HG03460 (cell line): ENCODE results near the gene CHL1.

Experiments
- ATAC-seq: cut with Tn5 transposase; IDR thresholded peaks from one replicate; pipeline ENCODE4 v1.9.1; 2021; ENCODE audit not compliant: unreplicated experiment

CHL1 gene

DNA sequence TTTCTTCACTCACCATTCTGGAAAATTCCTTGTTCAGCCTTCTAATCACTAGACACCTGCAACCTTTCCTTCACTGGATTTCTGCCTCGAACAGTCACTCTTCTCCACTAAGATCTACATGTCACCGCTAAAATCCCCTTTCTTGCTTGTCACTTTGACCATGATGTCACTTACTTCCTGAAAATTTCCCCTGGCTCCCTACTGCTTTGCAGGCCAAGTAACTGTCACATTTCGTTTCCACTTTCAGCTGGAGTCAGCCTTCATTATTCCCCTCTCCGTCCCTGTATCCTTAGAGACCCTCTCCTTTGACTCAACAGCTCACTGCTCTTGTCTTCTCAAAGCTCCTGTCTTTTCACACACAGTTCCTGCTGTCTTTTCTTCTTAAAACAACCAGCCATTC, 15.9 kb downstream of the CHL1 start:
- peak; percentile 82 for ATAC-seq

DNA sequence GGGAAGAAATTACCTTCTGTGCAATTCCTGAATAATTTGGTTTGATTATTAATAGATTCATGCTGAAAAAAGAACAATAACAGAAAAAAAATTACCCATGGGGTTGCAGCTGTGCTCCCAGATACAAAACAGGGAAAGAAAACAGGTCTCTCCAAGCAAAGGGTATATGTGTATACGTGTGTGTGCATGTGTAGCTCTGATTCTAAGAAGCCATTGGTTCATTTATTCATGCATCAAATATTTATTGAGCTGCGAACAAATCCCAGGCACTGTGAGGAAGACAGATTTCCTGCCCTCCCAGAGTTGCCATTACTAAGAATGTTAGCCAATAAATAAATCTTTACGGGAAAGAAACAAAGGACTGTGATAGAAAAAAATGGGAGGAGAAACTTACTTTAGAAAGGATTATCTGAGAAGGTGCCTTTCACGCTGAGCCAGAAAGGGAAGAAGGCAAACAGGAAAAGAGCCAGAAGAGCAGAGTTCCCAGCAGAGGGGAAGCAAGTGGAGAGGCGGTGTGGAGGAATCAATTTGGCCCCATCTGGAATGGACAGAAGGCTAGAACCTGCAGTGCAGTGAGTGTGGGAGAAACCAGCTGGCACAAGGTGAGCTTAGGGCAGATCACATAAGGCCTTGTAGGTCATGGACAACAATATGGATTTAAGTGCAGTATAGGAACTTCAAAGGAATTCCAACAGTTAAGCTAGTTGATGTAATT, 20.7 kb downstream of the CHL1 start:
- no peak for ATAC-seq

DNA sequence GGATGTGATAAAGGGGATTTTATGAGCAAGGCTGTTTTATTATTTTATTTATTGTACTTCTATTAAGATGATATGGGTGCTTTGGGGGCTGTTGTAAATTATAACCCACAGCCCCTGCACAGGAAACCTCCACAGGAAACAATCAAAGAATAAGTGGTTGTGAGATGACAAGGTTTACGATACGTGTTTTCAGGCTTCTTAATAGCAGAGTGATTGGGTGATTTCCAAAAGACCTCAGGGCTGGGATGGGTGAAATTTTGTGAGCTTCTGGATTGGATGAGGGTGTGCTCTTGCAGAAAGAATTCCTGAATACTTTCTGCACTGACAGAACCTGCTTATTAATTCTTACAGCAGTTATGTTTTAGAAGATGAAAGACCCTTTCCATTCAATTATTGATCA, 21.4 kb downstream of the CHL1 start:
- ATAC-seq = peak; percentile 46

DNA sequence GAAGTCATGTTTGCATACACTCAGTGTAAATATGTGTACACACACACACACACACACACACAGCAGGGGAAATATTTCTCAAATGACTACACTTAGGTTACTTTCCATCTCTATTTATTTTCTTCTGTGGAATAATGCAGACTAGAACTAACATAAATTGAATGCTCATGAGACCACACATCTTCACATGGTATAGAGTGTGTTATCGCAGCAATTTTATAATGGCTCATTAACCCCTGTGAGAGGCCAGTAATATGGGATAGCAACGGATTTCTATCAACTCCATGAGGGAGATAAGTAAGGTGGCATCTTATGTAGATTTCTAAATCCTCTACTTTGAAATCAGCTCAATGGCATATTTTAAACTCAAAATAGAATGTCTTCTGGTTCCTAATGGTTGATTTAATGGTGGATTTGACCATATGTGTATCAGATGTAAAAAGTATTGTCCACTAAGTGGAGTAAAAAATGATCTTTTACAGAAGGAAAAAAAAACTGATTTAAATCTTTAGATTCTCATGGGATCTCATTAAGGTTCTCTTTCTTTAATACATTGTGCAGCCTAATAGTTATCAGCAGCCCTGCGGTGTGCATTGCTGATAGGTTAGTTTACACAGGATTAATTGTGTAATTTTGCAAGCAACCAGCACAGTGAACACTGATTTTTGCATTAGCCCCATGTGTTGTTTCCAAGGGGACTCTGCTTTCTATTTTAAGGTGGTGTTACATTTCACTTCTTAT, 32.0 kb downstream of the CHL1 start:
- ATAC-seq = no peak

DNA sequence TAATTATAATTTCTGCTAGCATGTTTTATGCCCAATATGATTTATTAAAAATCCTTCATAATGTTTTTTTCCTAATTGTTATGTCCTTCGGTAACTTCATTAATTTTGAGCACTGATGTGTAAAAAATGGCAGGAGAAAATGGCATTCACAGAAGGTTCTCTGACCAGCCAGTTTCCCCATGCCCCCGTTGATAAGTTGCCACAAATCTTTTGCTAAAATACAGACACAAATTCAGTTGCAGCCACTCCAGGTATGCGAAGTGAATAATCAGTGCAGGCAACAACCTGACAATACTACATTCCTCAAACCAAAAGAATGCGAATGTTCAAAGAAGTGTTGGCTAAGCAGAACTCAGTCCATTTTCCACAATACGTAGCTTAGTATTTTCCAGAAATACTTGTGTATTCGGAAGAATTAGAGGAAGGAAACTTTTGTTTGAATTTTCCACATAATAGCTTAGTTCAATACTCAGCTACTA, 32.7 kb downstream of the CHL1 start:
- no peak for ATAC-seq

DNA sequence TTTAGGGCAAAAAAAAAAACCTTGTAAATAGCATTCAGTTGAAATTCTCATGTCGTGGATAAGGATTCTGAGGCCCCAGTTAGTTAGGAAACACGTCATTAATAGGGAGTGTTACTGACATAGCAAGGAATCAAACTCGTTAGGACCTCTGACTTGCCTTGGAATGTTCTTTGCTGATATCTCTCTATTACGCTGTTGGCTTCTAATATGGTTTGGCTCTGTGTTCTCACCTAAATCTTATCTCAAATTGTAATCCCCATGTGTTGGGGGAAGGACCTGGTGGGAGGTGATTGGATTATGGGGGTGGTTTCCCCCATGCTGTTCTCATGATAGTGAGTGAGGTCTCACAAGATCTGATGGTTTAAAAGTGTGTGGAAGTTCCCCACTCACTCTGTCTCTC, 40.3 kb downstream of the CHL1 start:
- ATAC-seq = no peak

DNA sequence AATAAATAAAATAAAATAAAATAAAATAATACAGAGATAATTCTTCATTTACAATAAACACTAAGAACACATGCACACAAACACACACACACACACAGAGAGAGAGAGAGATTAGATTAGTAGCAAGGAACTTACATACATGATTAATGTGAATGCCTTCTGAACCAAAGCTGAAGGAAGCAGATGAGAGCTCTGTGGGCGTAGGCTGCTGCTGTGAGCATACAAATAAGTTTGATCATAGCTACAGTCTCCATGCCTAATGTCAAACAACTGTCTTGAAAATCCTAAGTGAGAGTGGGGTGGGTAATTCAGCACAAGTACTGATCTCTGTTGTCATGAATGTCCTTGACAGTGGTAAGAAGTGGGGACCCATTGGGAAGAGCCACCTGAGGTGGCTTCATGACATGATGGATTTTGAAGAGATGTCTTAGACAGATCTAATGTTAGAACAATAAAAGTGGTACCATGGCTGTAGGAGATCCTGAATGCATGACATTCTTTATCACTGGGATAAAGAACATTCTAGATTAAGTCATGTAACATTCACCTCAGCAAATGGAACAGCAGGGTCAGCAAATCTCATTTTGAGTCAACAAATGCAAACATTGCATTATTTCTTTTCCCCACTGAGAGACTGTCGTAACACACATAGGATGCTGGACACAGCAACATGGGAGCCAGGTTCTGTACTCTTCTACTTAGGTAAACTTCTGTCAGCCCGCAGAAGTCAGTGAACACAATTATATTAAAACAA, 46.2 kb downstream of the CHL1 start:
- ATAC-seq = no peak

DNA sequence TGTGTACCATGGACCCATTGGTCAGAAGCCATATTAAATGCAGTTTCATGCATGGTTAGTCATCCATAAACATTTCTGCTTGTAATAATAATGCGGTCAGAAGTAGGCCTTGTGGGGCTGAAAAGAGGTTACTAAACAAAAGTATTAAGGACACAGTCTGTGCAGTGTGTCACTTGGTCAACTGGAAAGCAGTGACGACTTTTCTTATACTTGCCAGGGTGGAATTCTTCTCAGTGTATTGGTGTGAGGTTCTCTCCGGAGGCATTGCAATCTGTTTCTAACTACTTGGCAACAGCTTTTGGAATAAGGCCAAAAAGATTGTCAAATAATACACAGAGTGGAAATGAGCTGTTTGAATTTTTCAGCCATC, 46.8 kb downstream of the CHL1 start:
- no peak for ATAC-seq

DNA sequence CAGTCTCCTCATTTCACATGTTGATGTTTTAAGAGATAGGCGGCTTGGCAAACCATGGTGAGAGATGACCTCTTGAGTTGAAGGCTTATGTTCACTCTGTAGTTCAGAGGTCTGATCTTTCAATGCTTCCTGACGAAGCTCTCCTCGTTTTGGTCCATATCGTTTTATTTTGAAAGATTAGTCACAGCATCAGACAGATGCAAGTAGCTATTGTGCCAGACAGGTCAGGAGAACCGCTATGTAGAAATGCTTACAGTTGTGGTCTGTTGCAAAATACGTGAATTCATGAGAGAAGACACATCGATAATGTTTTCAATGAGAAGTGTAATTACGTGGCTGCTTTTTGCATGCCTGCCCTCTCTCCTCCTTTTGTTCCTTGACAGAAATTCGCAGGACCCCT, 47.5 kb downstream of the CHL1 start:
- no peak for ATAC-seq

DNA sequence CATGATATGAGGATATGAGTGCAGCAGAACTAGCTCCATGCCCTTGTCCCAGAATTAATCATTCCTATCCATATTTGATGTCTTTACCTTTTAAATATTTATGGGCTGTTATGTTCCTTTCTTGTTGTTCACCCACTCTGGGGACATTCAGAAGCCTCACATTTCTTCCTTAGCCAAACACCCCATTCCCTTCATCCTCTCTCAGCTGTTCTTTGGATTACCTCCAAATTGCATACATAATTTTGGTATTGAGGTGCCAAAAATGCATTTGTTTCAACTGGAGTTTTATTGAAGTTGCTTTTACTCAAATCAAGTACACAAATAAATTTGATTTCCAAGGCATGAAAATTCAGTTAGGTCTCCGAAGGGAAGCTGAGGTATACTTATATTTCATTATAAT, 51.4 kb downstream of the CHL1 start:
- ATAC-seq = no peak

DNA sequence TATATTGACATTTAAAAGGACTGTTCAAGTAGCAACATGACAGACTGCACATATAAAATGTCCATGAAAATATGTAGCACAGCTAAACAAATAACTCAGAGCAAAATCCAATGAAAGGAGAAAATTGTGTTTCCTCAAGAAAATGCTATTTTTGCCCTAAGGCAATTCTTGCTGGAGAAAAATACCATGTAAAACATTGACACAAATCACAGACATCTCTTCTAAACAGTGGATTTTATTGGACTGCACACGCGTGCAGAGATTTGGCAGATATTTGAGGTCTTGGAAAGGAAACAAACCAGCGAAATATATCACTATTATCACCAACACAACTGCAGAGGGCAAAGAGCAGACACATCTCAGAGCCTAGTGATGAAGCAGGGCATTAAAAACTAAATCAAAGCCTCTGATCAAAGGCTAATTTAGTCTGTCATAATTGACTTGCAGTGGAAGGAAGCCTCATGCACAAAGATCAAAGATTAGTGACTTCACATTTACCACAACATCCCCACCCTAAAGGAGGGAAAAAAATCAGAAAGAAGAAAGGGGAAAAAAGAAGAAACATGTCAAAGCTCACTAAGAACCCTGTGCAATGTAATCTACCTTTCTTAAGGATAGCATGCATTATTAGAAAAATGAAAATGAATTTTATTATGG, 52.4 kb downstream of the CHL1 start:
- no peak for ATAC-seq

DNA sequence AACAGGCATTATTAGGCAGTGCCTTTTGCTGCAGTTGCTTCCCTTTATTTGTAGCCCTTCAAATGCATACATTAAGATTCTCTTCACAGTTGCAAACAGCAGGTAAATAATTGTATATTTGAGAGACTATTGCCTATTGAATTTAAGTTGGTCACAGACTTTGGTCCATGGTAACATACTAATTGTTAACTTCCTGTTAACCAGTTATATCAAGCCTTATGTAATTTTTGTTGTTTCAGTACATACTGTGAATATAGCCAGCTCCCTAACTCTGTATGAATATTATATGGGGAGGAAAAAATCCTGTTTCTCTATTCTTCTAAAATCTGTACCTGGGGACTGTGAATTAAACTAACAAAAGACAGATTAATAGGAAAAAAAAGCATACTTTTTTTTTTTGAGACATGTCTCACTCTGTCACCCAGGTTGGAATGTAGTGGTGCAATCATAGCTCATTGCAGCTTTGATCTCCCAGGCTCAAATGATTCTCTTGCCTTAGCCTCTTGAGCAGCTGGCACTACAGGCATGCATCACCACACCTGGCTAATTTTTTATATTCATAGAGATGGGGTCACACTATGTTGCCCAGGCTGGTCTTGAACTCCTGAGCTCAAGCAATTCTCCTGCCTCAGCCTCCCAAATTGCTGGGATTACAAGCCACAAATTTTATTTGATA, 53.2 kb downstream of the CHL1 start:
- ATAC-seq = no peak

DNA sequence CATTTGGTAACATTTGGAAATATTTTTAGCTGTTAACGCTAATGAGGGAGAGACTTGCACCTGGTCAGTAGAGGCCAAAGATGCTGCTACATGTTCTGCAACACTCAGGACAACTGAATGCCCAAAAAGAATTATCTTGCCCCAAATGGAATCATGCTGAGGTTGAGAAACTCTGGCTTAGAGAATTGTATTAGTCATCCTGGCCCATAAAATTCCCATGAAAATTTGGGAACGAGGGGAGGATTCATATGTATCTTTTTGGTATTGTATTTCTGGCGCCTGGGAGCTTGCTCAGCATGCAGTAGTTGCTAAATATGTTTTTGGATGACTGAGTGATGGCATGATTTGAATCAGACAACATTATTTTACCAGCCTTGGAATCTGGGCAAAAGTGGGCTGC, 59.9 kb downstream of the CHL1 start:
- no peak for ATAC-seq

DNA sequence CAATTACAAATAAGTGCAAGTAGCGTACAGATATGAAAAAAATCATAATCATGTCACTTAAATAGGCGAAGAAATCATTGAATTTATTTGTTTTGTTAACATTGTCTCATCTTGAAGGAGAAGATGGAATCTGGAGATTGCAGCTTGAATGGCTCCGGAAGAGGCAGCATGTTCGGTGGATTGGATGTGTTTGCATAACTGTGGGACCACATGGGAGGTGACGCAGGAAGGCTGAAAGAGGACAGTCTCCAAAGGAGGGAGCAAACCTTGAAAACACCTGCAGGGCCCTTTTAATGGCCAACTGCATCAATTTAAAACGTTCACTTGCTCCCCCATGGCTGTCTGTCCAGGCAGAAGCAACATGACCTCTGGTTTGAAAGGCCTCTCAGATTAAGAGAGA, 61.3 kb downstream of the CHL1 start:
- ATAC-seq = no peak

DNA sequence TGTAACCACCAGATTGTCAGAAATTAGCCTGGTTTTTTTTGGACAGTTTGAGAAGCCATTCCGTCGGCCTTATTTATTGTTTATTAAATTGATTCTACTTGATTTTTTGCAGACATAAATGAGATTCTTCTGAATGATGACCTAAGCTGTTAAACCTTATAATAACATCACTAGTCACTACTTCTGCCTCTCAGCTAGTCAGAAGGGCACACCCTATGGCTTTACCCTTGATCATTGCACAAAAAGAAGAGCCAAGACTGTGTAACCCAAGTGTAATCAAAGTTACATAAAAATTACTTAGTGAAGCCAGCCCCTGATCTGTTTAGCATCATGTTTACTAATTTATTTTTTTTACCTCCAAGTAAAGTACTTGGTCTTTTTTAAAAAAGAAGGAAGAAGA, 64.3 kb downstream of the CHL1 start:
- no peak for ATAC-seq

DNA sequence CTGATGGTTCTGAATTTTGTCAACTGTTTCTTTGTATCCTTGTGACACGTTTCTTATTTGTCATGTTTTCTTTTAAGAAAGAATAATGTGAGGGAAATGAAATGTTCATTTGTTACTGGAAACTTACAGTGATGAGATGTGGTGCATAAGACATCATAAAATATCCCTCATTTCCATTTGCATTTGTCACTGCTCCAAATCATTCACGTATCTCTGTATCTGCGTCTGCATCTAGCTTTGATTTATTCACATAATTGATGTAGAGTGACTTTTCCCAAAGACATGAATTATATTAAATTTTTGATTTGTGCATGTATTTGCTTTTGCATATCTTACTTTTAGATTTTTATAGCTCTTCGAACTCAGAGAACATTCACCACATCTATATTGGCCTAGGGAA, 66.8 kb downstream of the CHL1 start:
- ATAC-seq = no peak

DNA sequence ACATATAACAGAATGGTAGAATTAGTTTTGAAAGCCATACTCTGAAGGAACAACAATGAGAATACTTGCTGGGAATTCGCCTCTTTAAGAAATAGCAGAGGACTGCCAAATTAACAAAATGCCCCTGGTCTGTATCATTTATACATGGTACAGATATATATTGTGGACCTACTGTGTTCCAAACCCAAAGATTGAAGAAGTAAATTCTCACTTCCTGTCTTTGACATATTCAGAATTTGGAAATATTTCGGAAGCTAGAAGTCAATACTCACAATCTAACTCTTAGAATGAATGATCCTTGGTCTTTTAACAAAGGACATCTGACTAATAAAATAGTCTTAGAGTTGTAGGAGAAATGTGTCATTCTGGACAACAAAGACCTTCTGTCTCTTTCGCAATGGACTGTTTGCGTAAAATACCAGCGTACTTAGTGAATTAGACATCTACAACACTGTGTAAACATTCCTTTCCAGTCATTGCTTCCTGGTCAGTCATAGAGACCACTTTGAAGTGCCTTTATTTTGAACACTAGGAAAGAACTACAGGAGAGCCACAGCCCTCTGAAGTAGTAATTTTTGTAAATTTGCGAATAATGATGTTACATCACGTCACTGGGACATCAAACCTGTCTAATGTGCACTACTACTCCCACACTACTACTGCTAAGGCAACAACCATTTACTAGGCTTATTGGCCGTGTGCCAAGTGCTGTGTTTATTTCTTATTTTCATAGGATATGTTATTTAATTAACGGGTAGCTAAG, 68.0 kb downstream of the CHL1 start:
- no peak for ATAC-seq

DNA sequence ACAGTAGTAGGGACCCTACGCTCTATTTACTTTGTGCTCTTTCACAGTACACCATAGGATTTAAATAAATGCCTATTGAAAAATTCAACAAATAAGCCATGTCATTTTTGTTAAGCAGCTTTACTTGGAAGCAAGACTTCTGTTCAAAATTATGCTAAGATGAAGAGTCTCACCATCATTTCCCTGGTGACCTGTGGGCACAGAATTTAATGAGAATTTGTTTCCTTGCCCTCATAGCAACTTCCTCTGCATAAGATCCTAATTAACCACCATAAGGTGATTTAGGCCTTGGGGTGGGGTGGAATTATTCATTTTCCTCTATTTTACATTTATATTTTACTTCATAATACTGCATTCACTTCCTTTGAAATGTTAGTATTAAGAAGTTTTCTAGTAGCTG, 70.5 kb downstream of the CHL1 start:
- no peak for ATAC-seq

DNA sequence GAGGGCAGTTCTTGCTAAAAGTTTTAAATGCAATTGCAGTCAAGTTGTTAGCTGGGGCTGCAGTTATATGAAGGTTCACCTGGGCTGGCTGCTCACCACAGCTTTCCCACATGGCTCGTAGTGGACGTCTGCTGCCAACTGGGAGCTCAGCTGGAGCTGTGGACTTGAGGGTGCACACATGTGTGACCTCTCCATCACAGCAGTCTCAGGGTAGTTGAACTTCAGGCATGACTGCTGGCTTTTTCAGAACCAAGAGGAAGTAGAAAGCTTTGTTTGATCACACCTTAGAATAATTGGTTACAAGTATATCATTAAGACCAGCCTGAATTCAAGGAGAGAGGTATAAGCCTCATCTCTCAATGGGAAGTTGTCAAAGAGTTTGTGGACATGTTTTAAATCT, 74.1 kb downstream of the CHL1 start:
- peak; percentile 38 for ATAC-seq

DNA sequence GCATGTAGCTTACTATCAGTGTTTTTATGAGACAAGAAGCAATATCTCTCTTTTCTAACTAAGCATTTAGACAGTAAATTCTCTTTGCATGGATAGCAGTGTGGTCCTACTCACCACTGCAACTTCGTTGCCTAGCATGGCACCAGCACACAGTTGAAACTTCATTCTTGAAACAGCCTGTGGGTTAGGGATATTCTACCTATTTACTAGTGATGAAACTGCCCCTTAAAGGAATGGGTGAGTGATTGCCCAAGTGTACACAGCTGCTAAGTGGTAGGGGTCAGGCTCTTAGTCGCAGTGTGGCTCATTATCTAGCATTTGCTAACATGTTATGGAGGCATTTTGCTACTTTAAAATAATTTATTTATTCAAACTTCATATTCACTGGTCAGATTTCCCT, 78.4 kb downstream of the CHL1 start:
- no peak for ATAC-seq
